A549 (cell line): ENCODE measurements around the gene GRIN2C. TPM values are rescaled to one million over a fixed set of nuclear protein-coding genes. Genes with fewer than 3 reads are reported as not detected.
A peak's percentile ranks its signal among the peaks of the same experiment; 100 is the strongest.

Experiments
- ATAC-seq, 2 experiments: fragments of 200-7000 bp in 1 of 2; fragments of >200 bp in 1 of 2; cut with Nextera tagmentation in 1 of 2; cut with Tn5 transposase in 1 of 2; 3 replicates each; pipeline versions ENCODE4 v1.8.0 to v1.9.1; 2018 to 2020; ENCODE audit warnings: mild to moderate bottlenecking in 1 of 2, moderate library complexity in 1 of 2
- CTCF ChIA-PET: fragments of 300-600 bp; sonication (Branson Sonifier 250); formaldehyde crosslinking; extraction: SDS; loops from one replicate; lab custom pipeline; 2021; ENCODE audit warnings: antibody characterized with exemption, inconsistent platforms; lab: Yijun Ruan, JAX
- POLR2A ChIA-PET: fragments of 350-600 bp; formaldehyde crosslinking; extraction: SDS; loops from one replicate; lab custom pipeline; 2021; ENCODE audit warnings: antibody characterized with exemption, inconsistent platforms; lab: Yijun Ruan, JAX
- DNase-seq, 2 experiments: peaks; one replicate each; pipeline versions ENCODE4 v3.0.0 to v3.0.0-alpha.2; 2011 to 2016; ENCODE audit warnings: low read depth in 1 of 2, low spot score in 1 of 2
- FAIRE-seq: peaks from 2 replicates; lab custom pipeline; 2011; peaks lifted over from hg19 to GRCh38; lab: Jason Lieb, UNC
- H3K27ac ChIP-seq, 2 experiments: fragments of >200 bp; sonication (Bioruptor Twin); formaldehyde crosslinking; 3 replicates each; pipeline ENCODE4 v1.5.1; 2016 to 2017
- H3K4me1 ChIP-seq: fragments of >200 bp; sonication (Bioruptor Twin); formaldehyde crosslinking; 3 replicates; pipeline ENCODE4 v1.6.1; 2016
- H3K4me2 ChIP-seq: fragments of >200 bp; sonication (Bioruptor Twin); formaldehyde crosslinking; 3 replicates; pipeline ENCODE4 v1.6.1; 2016
- H3K4me3 ChIP-seq: fragments of >200 bp; sonication (Bioruptor Twin); formaldehyde crosslinking; 3 replicates; pipeline ENCODE4 v1.5.1; 2016
- H3K9me3 ChIP-seq: fragments of >200 bp; sonication (Bioruptor Twin); formaldehyde crosslinking; 3 replicates; pipeline ENCODE4 v1.6.1; 2016
- BCL3 ChIP-seq: fragments of >200 bp; sonication (Bioruptor Twin); formaldehyde crosslinking; IDR thresholded peaks from 3 replicates; pipeline ENCODE4 v1.6.1; 2016
- CHD4 ChIP-seq: fragments of 200-600 bp; sonication (generic); IDR thresholded peaks from 2 replicates; pipeline ENCODE4 v1.6.1; 2016; ENCODE audit warnings: antibody characterized with exemption, mild to moderate bottlenecking, borderline replicate concordance
- CTCF ChIP-seq: fragments of >200 bp; sonication (Bioruptor Twin); formaldehyde crosslinking; IDR thresholded peaks from 3 replicates; pipeline ENCODE4 v1.5.1; 2016
- EHMT2 ChIP-seq: fragments of 200-600 bp; sonication (generic); IDR thresholded peaks from 2 replicates; pipeline ENCODE4 v1.6.1; 2016; ENCODE audit warnings: antibody characterized with exemption, low read depth, mild to moderate bottlenecking, moderate library complexity
- EP300 ChIP-seq, 2 experiments: fragments of >200 bp; sonication (Bioruptor Twin); formaldehyde crosslinking; IDR thresholded peaks; 2 replicates in 1 of 2; 3 replicates in 1 of 2; pipeline ENCODE4 v1.6.1; 2016 to 2017
- ESRRA ChIP-seq: fragments of 150-350 bp; IDR thresholded peaks from 2 replicates; pipeline ENCODE4 v1.6.1; 2014; ENCODE audit warnings: mild to moderate bottlenecking, low read length, borderline replicate concordance
- FOSB ChIP-seq: fragments of 250-450 bp; sonication (Bioruptor Pico); IDR thresholded peaks from 2 replicates; pipeline ENCODE4 v1.5.0; 2020; ENCODE audit warnings: mild to moderate bottlenecking, moderate library complexity
- HEYL ChIP-seq: fragments of 250-450 bp; sonication (Bioruptor Pico); IDR thresholded peaks from 2 replicates; pipeline ENCODE4 v1.8.0; 2021; ENCODE audit warnings: mild to moderate bottlenecking, moderate library complexity
- HOXA7 ChIP-seq: fragments of 250-450 bp; sonication (Bioruptor Pico); IDR thresholded peaks from 2 replicates; pipeline ENCODE4 v1.5.0; 2020; ENCODE audit warnings: mild to moderate bottlenecking, moderate library complexity
- HOXB5 ChIP-seq: fragments of 250-450 bp; sonication (Bioruptor Pico); IDR thresholded peaks from 2 replicates; pipeline ENCODE4 v1.5.0; 2020; ENCODE audit warnings: mild to moderate bottlenecking, moderate library complexity
- JUN ChIP-seq, 2 experiments: fragments of >200 bp; sonication (Bioruptor Twin); formaldehyde crosslinking; IDR thresholded peaks; 2 replicates in 1 of 2; 3 replicates in 1 of 2; pipeline ENCODE4 v1.6.1; 2016 to 2017
- MAFK ChIP-seq: fragments of 450-650 bp; IDR thresholded peaks from 2 replicates; pipeline ENCODE4 v1.6.1; 2014; ENCODE audit not compliant: partially characterized antibody
- MAZ ChIP-seq: fragments of 150-350 bp; IDR thresholded peaks from 2 replicates; pipeline ENCODE4 v1.6.1; 2014; ENCODE audit warnings: antibody characterized with exemption, low read depth, low read length, borderline replicate concordance
- MYC ChIP-seq: IDR thresholded peaks from 2 replicates; pipeline ENCODE4 v1.6.1; 2012; ENCODE audit warnings: mild to moderate bottlenecking, inconsistent platforms, low read length, improper control_type of control experiment, borderline replicate concordance
- PBX3 ChIP-seq: IDR thresholded peaks from 2 replicates; pipeline ENCODE4 v1.6.1; 2012
- PHF8 ChIP-seq: fragments of 200-600 bp; sonication (generic); IDR thresholded peaks from 2 replicates; pipeline ENCODE4 v1.6.1; 2016; ENCODE audit warnings: low read depth, mild to moderate bottlenecking, antibody characterized with exemption, moderate library complexity, borderline replicate concordance
- RCOR1 ChIP-seq: fragments of 150-350 bp; IDR thresholded peaks from 2 replicates; pipeline ENCODE4 v1.6.1; 2014; ENCODE audit warnings: antibody characterized with exemption, low read length, low read depth
- RFX5 ChIP-seq: fragments of 450-650 bp; IDR thresholded peaks from 2 replicates; pipeline ENCODE4 v1.7.1; 2014; ENCODE audit warnings: antibody characterized with exemption, mild to moderate bottlenecking, moderate library complexity
- SMC3 ChIP-seq: fragments of >200 bp; sonication (Bioruptor Twin); formaldehyde crosslinking; IDR thresholded peaks from 3 replicates; pipeline ENCODE4 v1.6.1; 2018; ENCODE audit warnings: inconsistent platforms
- TFCP2L1 ChIP-seq: fragments of 250-450 bp; sonication (Bioruptor Pico); IDR thresholded peaks from 2 replicates; pipeline ENCODE4 v1.5.0; 2021; ENCODE audit warnings: mild to moderate bottlenecking
- ZNF302 ChIP-seq: fragments of 250-450 bp; sonication (Bioruptor Pico); IDR thresholded peaks from 2 replicates; pipeline ENCODE4 v1.9.0; 2021; ENCODE audit warnings: inconsistent platforms, mild to moderate bottlenecking, moderate library complexity
- WGBS: methylation state at CpG from one replicate; pipeline ENCODE4 v1.1.6; 2017; ENCODE audit errors: missing lambda C conversion rate; 5-methylcytosine and 5-hydroxymethylcytosine counted together
- polyA plus RNA-seq, 4 experiments: library from polyadenylated mRNA; depleted of rRNA in 3 of 4; stranded (reverse); fragments of >200 nt; fragmentation: RNase III in 1 of 4; extraction: RNeasy Plus Mini Kit Qiagen cat#74134 plus additional on column Dnase treatment in 1 of 4; gene quantifications; 2 replicates in 3 of 4; 3 replicates in 1 of 4; pipeline ENCODE4 v1.2.3, GENCODE V29; 2011 to 2017

GRIN2C gene
- polyA plus RNA-seq, 2 of the 4 experiments (the other 2 are of a cell fraction): 0.17 to 0.28 TPM

- Histone ChIP-seq H3K27ac (peak within 1 kb of the TSS; percentile 30 to 59; a peak in 4 of 6 replicates), H3K9me3 (no peaks in the 10 kb centered on the region), H3K4me2 (peak within 1 kb of the TSS; percentile 89), H3K4me3 (peak within 1 kb of the TSS; percentile 40), H3K4me1 (peaks cover 4% of the 10 kb centered on the region; the same call in 1 of the 3 replicates)
- ChIA-PET CTCF (interaction anchor here (0.8 to 2.2 kb wide), 6 partner anchors 12 to 525 kb away, joined by 3 to 8 read pairs (median 4); no protein-coding TSS in a partner anchor), POLR2A (interaction anchor here (0.6 to 1.0 kb wide), 3 partner anchors 18 to 20 kb away, joined by 3 to 6 read pairs (median 3); partner anchors contain the start of gene FDXR)
- ATAC-seq (peak; percentile 32 to 65; a peak in 4 of 6 replicates), FAIRE-seq (no peak), DNase-seq (no peak)
- TF ChIP-seq FOSB (CRISPR knock-in tag) (no peak), MAFK (no peak), MYC (no peak), EHMT2 (no peak), ESRRA (no peak), RCOR1 (no peak), CTCF (no peak), ZNF302 (CRISPR knock-in tag) (no peak), TFCP2L1 (CRISPR knock-in tag) (no peak), PHF8 (no peak), SMC3 (no peak), CHD4 (no peak), RFX5 (no peak), PBX3 (no peak), HOXB5 (CRISPR knock-in tag) (no peak), BCL3 (no peak), HOXA7 (CRISPR knock-in tag) (no peak), EP300 (IDR thresholded peaks at IDR 0.05) (no peak), JUN (IDR thresholded peaks at IDR 0.05) (no peak)
- 34% methylated on average over 40 of the region's 86 CpGs for WGBS
Observed at GRCh38 chr17:74892974-74893911, 33.6 kb upstream of the GRIN2C start, which contains the start of gene FADS6. Gene FADS6, minus strand, starts transcription at chr17:74893633. Its CDS starts 38 bp downstream, at chr17:74893595.

- H3K27ac ChIP-seq: no peak overlapping the region
- H3K4me2 ChIP-seq: no peak overlapping the region
- H3K4me1 ChIP-seq: peaks cover 4% of the 10 kb centered on the region; the same call in 1 of the 3 replicates
- POLR2A ChIA-PET: interaction anchor here (0.9 kb wide), 1 partner anchor 19 kb away, joined by 3 read pairs; the partner anchor contains the start of gene FDXR
- WGBS: 77% methylated on average over 20 of the region's 20 CpGs
- FAIRE-seq: no peak
- no peaks in the 10 kb centered on the region for H3K9me3 ChIP-seq
- no peak for TF ChIP-seq MAZ
- no peak for TF ChIP-seq HEYL (CRISPR knock-in tag)
- TF ChIP-seq EHMT2: no peak
- CTCF ChIA-PET: interaction anchor here (1.5 to 2.3 kb wide), 5 partner anchors 17 to 70 kb away, joined by 5 to 7 read pairs (median 6); partner anchors contain the start of gene USH1G
- DNase-seq: no peak
- H3K4me3 ChIP-seq: no peak overlapping the region
- ATAC-seq: peak; percentile 28 to 50; a peak in 4 of 6 replicates
Observed at GRCh38 chr17:74892013-74892841, 32.5 kb upstream of the GRIN2C start.
